ENCODE data around the gene ALX3.

Gene ALX3

DNA sequence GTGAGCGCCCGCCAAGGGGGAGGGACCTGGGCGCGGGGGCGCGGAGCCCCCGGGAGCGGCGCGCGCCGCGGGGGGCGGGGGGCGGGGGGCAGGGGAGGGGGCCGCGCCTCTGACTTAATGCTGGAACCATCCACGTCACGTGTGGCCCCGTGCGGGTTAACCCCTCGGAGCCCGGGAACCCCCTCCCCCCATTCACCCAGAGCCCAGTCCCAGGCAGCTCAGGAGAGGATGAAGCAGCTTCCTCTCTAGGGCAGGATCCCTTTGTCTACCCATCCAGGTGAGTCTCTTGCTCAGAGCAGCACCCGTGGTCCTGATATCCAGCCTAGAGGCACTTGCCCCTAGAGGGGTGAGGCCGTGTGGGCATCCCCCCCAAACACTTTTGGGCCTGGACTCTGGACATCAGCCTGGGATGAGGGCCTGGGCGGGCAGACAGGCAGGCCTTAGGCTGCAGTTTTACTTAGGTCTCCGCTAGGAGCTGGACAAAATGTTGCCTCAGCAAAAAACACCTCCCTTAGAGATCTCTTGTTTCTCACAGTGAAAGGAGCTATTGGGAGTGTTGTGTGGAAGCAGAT, at the start of gene ALX3:
TSS of gene ALX3 (minus strand) at position 2 of the 572 bp plus-strand sequence. CDS start 60 bp downstream, outside the sequence.
- Histone ChIP-seq H3K27me3 (ENCODE audit: insufficient read depth, low read depth, severe bottlenecking) (no peaks in the 10 kb centered on the region), H3K4me3 (ENCODE audit: low read depth, low read length) (no peak within 1 kb of the TSS)

DNA sequence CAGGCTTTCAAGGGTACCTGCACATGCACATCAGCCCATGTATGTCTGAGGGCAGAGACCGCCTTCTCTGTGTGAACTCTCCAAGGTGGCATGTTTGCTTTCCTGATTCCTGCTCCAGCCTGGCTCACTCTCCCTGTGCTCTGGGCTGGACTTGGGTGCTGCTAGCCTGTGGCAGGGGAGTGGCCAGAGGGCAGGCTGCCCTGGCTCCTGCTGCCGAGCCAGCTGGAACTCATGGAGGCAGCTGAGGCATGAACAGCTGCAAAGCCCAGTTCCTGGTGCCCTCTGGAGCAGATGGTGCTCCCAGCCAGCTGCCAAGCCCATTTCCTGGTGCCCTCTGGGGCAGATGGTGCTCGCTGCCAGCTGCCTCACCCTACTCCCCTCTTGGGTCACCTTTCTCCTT, 49.4 kb upstream of the ALX3 start:
- DNase-seq: no peak
- Histone ChIP-seq H3K27ac (no peak overlapping the region), H3K27me3 (ENCODE audit: insufficient read depth, low read depth, severe bottlenecking) (no peaks in the 10 kb centered on the region), H3K9me3 (ENCODE audit: severe bottlenecking) (peaks cover 7% of the 10 kb centered on the region), H3K4me3 (ENCODE audit: low read depth, low read length) (no peak overlapping the region), H3K36me3 (no peaks in the 10 kb centered on the region)
- TF ChIP-seq, protein P1, sequence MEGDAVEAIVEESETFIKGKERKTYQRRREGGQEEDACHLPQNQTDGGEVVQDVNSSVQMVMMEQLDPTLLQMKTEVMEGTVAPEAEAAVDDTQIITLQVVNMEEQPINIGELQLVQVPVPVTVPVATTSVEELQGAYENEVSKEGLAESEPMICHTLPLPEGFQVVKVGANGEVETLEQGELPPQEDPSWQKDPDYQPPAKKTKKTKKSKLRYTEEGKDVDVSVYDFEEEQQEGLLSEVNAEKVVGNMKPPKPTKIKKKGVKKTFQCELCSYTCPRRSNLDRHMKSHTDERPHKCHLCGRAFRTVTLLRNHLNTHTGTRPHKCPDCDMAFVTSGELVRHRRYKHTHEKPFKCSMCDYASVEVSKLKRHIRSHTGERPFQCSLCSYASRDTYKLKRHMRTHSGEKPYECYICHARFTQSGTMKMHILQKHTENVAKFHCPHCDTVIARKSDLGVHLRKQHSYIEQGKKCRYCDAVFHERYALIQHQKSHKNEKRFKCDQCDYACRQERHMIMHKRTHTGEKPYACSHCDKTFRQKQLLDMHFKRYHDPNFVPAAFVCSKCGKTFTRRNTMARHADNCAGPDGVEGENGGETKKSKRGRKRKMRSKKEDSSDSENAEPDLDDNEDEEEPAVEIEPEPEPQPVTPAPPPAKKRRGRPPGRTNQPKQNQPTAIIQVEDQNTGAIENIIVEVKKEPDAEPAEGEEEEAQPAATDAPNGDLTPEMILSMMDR (IDR thresholded peaks at IDR 0.05; ENCODE audit: low read depth, low read length): no peak

More for the DNA sequence above, at the start of gene ALX3:
- DNase-seq: no peak
- H3K27ac ChIP-seq: no peak within 1 kb of the TSS
- no peaks in the 10 kb centered on the region for H3K36me3 ChIP-seq
- TF ChIP-seq, protein P1 (IDR thresholded peaks at IDR 0.05; ENCODE audit: low read depth, low read length): no peak
- no peaks in the 10 kb centered on the region for H3K9me3 ChIP-seq (ENCODE audit: severe bottlenecking)

DNA sequence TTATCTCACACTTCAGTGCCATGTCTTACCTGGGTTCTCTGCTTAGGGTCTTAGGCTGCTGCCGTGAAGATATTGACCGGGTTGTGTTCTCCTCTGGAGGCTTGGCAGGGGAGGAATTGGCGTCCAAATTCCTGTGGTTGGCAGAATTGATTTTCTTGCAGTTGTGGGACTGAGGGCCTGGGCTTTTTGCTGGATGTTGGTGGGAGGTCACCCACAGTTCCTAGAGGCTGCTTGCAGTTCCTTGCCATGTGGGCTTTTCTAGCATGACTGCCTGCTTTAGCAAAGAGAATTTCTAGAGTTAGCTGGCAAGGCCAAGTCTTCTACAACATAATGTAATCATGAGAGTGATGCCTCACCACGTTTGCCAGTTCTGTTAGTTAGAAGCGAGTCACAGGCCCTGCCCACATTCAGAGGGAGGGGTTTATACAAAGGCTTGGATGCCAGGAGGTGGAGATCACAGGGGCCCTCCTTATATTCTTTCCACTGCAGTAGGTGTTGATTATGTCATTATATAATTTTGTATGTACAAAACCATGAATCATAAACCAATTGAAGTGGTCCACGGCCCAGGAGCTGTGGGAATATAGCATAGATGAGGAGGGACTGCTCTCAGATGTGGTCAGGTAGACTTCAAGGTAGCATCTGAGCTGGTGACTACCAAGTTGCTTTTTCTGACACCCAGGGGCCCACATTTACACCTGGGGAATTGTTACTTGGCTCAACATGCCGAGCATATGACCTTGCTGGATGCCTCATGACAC, 48.3 kb upstream of the ALX3 start:
- H3K9me3 ChIP-seq (ENCODE audit: severe bottlenecking): peaks cover 7% of the 10 kb centered on the region
- H3K27ac ChIP-seq: no peak overlapping the region
- H3K4me3 ChIP-seq (ENCODE audit: low read depth, low read length): no peak overlapping the region
- no peaks in the 10 kb centered on the region for H3K36me3 ChIP-seq
- TF ChIP-seq, protein P1 (IDR thresholded peaks at IDR 0.05; ENCODE audit: low read depth, low read length): no peak
- no peaks in the 10 kb centered on the region for H3K27me3 ChIP-seq (ENCODE audit: insufficient read depth, low read depth, severe bottlenecking)
- DNase-seq: no peak

DNA sequence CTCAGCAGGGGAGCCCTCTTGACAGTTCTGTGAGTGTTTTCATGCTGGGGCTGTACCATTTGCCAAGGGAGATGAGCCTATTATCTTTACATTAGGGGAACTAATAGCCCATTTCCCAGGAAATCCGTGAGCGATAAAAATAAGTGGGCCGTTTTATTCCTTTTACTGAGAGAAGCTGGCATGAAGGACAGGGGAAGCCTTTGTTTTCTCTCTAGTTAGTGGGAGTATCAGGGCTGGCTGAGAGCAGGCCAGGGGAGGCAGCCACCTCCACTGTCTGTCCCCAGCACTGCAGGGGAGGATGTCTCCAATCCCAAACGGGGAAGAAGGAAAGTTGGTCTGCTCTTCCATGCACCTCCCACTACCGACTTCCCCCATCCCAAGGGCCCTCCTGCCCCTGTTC, 44.3 kb upstream of the ALX3 start:
- DNase-seq: no peak

DNA sequence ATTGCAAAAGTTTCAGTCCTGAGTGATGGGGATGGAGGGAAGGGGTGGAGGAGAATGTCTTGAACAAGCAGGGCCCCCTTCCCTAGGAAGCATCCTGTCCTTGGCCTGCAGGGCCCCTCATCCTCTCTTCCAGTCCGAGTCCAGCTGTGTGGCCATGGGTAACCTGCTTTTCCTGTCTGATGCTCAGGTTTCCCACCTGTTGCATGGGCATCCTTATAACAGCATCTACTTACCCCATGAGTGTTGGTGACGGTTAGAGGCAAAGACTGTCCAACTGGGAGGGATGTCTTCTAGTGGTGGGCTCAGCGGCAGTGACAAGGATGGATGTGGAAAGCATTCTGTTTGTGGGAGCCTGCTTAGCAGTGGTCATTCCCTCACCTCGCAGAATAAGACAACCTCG, 43.7 kb upstream of the ALX3 start:
- DNase-seq: no peak
- Histone ChIP-seq H3K36me3 (no peaks in the 10 kb centered on the region), H3K27ac (no peak overlapping the region), H3K4me3 (ENCODE audit: low read depth, low read length) (no peak overlapping the region), H3K27me3 (ENCODE audit: insufficient read depth, low read depth, severe bottlenecking) (no peaks in the 10 kb centered on the region), H3K9me3 (ENCODE audit: severe bottlenecking) (no peaks in the 10 kb centered on the region)
- TF ChIP-seq, protein P1 (IDR thresholded peaks at IDR 0.05; ENCODE audit: low read depth, low read length): no peak

More for the DNA sequence above, 44.3 kb upstream of the ALX3 start:
- Histone ChIP-seq H3K4me3 (ENCODE audit: low read depth, low read length) (no peak overlapping the region), H3K27ac (no peak overlapping the region), H3K9me3 (ENCODE audit: severe bottlenecking) (no peaks in the 10 kb centered on the region), H3K27me3 (ENCODE audit: insufficient read depth, low read depth, severe bottlenecking) (no peaks in the 10 kb centered on the region), H3K36me3 (no peaks in the 10 kb centered on the region)
- TF ChIP-seq, protein P1 (IDR thresholded peaks at IDR 0.05; ENCODE audit: low read depth, low read length): no peak

Measured in WERI-Rb-1 (cell line).